Endodermal cell (in vitro differentiated cells): Measurements from ENCODE around the gene DIP2B. TPM values are rescaled to one million over a fixed set of nuclear protein-coding genes. Genes with fewer than 3 reads are reported as not detected.

ENCODE experiments used
- DNase-seq: peaks from one replicate; pipeline ENCODE4 v3.0.0-alpha.2; 2017
- H3K27ac ChIP-seq: 2 replicates; pipeline ENCODE4 v1.5.1; 2013; ENCODE audit warnings: mild to moderate bottlenecking, low read depth, low read length, moderate library complexity
- H3K27me3 ChIP-seq: 2 replicates; pipeline ENCODE4 v1.6.1; 2013; ENCODE audit warnings: mild to moderate bottlenecking, low read length, moderate library complexity; ENCODE audit not compliant: insufficient read depth, control insufficient read depth, poor library complexity, severe bottlenecking
- H3K36me3 ChIP-seq: 2 replicates; pipeline ENCODE4 v1.7.0; 2013; ENCODE audit warnings: mild to moderate bottlenecking, low read length, moderate library complexity; ENCODE audit not compliant: control insufficient read depth, insufficient read depth
- H3K4me1 ChIP-seq: one replicate; pipeline ENCODE4 v1.7.0; 2013; ENCODE audit warnings: low read length; ENCODE audit not compliant: control insufficient read depth, insufficient read depth
- H3K4me3 ChIP-seq: 2 replicates; pipeline ENCODE4 v1.5.1; 2013; ENCODE audit warnings: mild to moderate bottlenecking, low read length, moderate library complexity
- H3K9ac ChIP-seq: 2 replicates; pipeline ENCODE4 v1.6.1; 2013; ENCODE audit warnings: mild to moderate bottlenecking, low read length, moderate library complexity; ENCODE audit not compliant: poor library complexity, severe bottlenecking; ENCODE audit errors: extremely low read depth
- H3K9me3 ChIP-seq: 2 replicates; pipeline ENCODE4 v1.6.1; 2013; ENCODE audit warnings: mild to moderate bottlenecking, low read length, moderate library complexity; ENCODE audit not compliant: control insufficient read depth
- H3K27ac Mint-ChIP-seq: 2 replicates; pipeline ENCODE4 v1.8.0; 2020; ENCODE audit warnings: mixed read lengths
- H3K27me3 Mint-ChIP-seq: 2 replicates; pipeline ENCODE4 v1.8.0; 2021; ENCODE audit warnings: mild to moderate bottlenecking, mixed read lengths; ENCODE audit not compliant: insufficient read depth
- H3K36me3 Mint-ChIP-seq: 2 replicates; pipeline ENCODE4 v1.8.0; 2020; ENCODE audit warnings: low read depth, mixed read lengths
- H3K4me1 Mint-ChIP-seq: 2 replicates; pipeline ENCODE4 v1.8.0; 2020; ENCODE audit warnings: mixed read lengths
- H3K4me3 Mint-ChIP-seq: 2 replicates; pipeline ENCODE4 v1.8.0; 2020; ENCODE audit warnings: mild to moderate bottlenecking, moderate library complexity, mixed read lengths
- H3K9me3 Mint-ChIP-seq: 2 replicates; pipeline ENCODE4 v1.8.0; 2020; ENCODE audit warnings: mild to moderate bottlenecking, mixed read lengths
- CTCF ChIP-seq: fragments of 200-600 bp; sonication (generic); conservative IDR thresholded peaks from 2 replicates; pipeline ENCODE4 v1.5.0; 2021; ENCODE audit warnings: antibody characterized with exemption, mild to moderate bottlenecking
- WGBS, 2 experiments: methylation state at CpG; one replicate each; pipeline versions ENCODE4 v1.1.5 to v1.1.7; 2013; ENCODE audit warnings: missing lambda C conversion rate in 2 of 2, mixed read lengths in 1 of 2; ENCODE audit not compliant: insufficient coverage in 1 of 2, insufficient read length in 1 of 2; 5-methylcytosine and 5-hydroxymethylcytosine counted together
- total RNA-seq, 2 donors: library from RNA; stranded (reverse); fragmentation: NEBNext Ultra II Directional in 1 of 2; extraction: Animal tissue kit (Norgen Biotek cat#: 25700) in 1 of 2; gene quantifications; 2 replicates in 1 of 2; 3 replicates in 1 of 2; pipeline ENCODE4 v1.2.1, GENCODE V29; 2021

DIP2B gene
- total RNA-seq, 2 donors from 2014 or later: 20.6 to 21.3 TPM

GRCh38 chr12:50647031-50647430 is 142.2 kb downstream of the DIP2B start:
- Histone ChIP-seq H3K27me3 (no peaks in the 10 kb centered on the region), H3K27ac (no peak overlapping the region), H3K9ac (no peak overlapping the region), H3K9me3 (no peaks in the 10 kb centered on the region), H3K4me1 (no peaks in the 10 kb centered on the region), H3K4me3 (no peak overlapping the region), H3K36me3 (peaks cover 13% of the 10 kb centered on the region)
- 86 to 91% methylated on average over 5 to 8 of the region's 8 CpGs for WGBS, 2 experiments
- H3K36me3 Mint-ChIP-seq: peaks cover 9% of the 10 kb centered on the region
- no peaks in the 10 kb centered on the region for H3K9me3 Mint-ChIP-seq
- no peak overlapping the region for H3K4me3 Mint-ChIP-seq
- H3K27me3 Mint-ChIP-seq: no peaks in the 10 kb centered on the region
- H3K4me1 Mint-ChIP-seq: no peaks in the 10 kb centered on the region
- H3K27ac Mint-ChIP-seq: no peak overlapping the region
- no peak for TF ChIP-seq CTCF
- DNase-seq: no peak

GRCh38 chr12:50647479-50647878 is 142.7 kb downstream of the DIP2B start:
- H3K27me3 ChIP-seq: no peaks in the 10 kb centered on the region
- no peak overlapping the region for H3K4me3 ChIP-seq
- H3K4me3 Mint-ChIP-seq: no peak overlapping the region
- H3K36me3 Mint-ChIP-seq: peaks cover 6% of the 10 kb centered on the region
- H3K4me1 Mint-ChIP-seq: no peaks in the 10 kb centered on the region
- H3K9me3 ChIP-seq: no peaks in the 10 kb centered on the region
- no peaks in the 10 kb centered on the region for H3K4me1 ChIP-seq
- no peak for TF ChIP-seq CTCF
- 82 to 100% methylated on average over 2 of the region's 2 CpGs for WGBS, 2 experiments
- DNase-seq: no peak
- H3K27ac ChIP-seq: no peak overlapping the region
- H3K27ac Mint-ChIP-seq: no peak overlapping the region
- no peaks in the 10 kb centered on the region for H3K27me3 Mint-ChIP-seq
- no peaks in the 10 kb centered on the region for H3K9me3 Mint-ChIP-seq
- no peak overlapping the region for H3K9ac ChIP-seq
- peaks cover 10% of the 10 kb centered on the region for H3K36me3 ChIP-seq

- Histone ChIP-seq H3K36me3 (no peaks in the 10 kb centered on the region), H3K4me1 (no peaks in the 10 kb centered on the region), H3K27me3 (no peaks in the 10 kb centered on the region), H3K27ac (no peak overlapping the region), H3K9me3 (no peaks in the 10 kb centered on the region), H3K9ac (no peak overlapping the region), H3K4me3 (no peak overlapping the region)
- peak overlapping the region; percentile 28 for H3K27ac Mint-ChIP-seq
- H3K27me3 Mint-ChIP-seq: no peaks in the 10 kb centered on the region
- H3K36me3 Mint-ChIP-seq: peaks cover 6% of the 10 kb centered on the region
- TF ChIP-seq CTCF: no peak
- no peaks in the 10 kb centered on the region for H3K4me1 Mint-ChIP-seq
- no peak overlapping the region for H3K4me3 Mint-ChIP-seq
- no peaks in the 10 kb centered on the region for H3K9me3 Mint-ChIP-seq
- WGBS, 2 experiments: 98 to 100% methylated on average over 3 of the region's 3 CpGs
- no peak for DNase-seq
Observed at GRCh38 chr12:50650285-50650684, 145.5 kb downstream of the DIP2B start.
